Activated CD4-positive, alpha-beta memory T cell treated with anti-CD3 and anti-CD28 coated beads, Interleukin-2, amount 10 ng/mL, durations not matched to agents 7 days and 5 days (primary cell): ENCODE results near the gene ANKFN1. TPM values are rescaled to one million over a fixed set of nuclear protein-coding genes. Genes with fewer than 3 reads are reported as not detected.

Experiments
- CTCF ChIA-PET: fragments of 350-600 bp; sonication (Branson Sonifier 250); formaldehyde crosslinking; loops from one replicate; lab custom pipeline; 2021; ENCODE audit warnings: antibody characterized with exemption, inconsistent platforms; lab: Charles Lee
- POLR2A ChIA-PET: fragments of 350-600 bp; sonication (Branson Sonifier 250); formaldehyde crosslinking; loops from one replicate; lab custom pipeline; 2021; ENCODE audit warnings: antibody characterized with exemption; lab: Charles Lee
- DNase-seq: peaks from one replicate; pipeline ENCODE4 v3.0.0-alpha.2; 2020
- H3K27ac Mint-ChIP-seq: one replicate; pipeline ENCODE4 v1.8.0; 2021; ENCODE audit warnings: mild to moderate bottlenecking, mixed read lengths
- H3K27me3 Mint-ChIP-seq: one replicate; pipeline ENCODE4 v1.8.0; 2021; ENCODE audit warnings: mixed read lengths
- H3K36me3 Mint-ChIP-seq: one replicate; pipeline ENCODE4 v1.8.0; 2021; ENCODE audit warnings: low read depth, mixed read lengths
- H3K4me1 Mint-ChIP-seq: one replicate; pipeline ENCODE4 v1.8.0; 2021; ENCODE audit warnings: mixed read lengths
- H3K4me3 Mint-ChIP-seq: one replicate; pipeline ENCODE4 v1.8.0; 2021; ENCODE audit warnings: mild to moderate bottlenecking, mixed read lengths
- H3K9me3 Mint-ChIP-seq: one replicate; pipeline ENCODE4 v1.8.0; 2021; ENCODE audit warnings: mixed read lengths
- total RNA-seq, 2 experiments: library from RNA; stranded (reverse); gene quantifications; one replicate each; pipeline ENCODE4 v1.2.3, GENCODE V29; 2021

ANKFN1 gene
- total RNA-seq, 2 experiments from 2014 or later = not detected

DNA sequence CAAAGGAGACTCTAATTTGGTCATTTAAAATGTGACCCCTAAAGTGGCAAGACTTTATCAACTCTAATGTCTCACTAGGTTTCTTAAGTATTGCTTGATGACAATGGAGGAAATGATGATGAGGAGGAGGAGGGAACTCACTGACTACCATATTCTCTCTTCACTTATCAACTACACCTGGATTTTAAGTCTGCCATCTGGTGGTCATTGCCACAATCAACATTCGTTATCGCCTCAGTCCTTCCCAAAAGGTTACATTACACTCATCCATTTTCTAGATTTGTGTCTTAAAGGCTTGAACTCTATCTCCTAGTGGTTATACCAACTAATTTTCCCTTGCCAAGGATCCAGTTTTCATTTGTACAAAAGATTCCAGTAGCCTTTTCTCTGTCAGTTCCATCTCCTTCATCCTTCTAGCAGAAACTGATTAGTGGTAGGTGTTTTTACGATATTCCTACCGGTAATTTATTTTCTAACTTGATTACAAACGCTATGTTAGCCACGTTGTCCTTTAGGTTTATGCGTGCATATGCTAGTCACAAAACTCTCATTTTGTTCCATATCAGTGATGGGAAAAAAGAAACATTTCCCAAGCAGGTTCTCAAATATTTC is 325.7 kb downstream of the ANKFN1 start:
- H3K9me3 Mint-ChIP-seq = no peaks in the 10 kb centered on the region
- no peak overlapping the region for H3K27ac Mint-ChIP-seq
- peaks cover 16% of the 10 kb centered on the region for H3K27me3 Mint-ChIP-seq
- no peak for DNase-seq
- ChIA-PET POLR2A (no interaction called here), CTCF (no interaction called here)
- H3K36me3 Mint-ChIP-seq = no peaks in the 10 kb centered on the region
- peaks cover 1% of the 10 kb centered on the region for H3K4me1 Mint-ChIP-seq
- H3K4me3 Mint-ChIP-seq = no peak overlapping the region

- Mint-ChIP-seq H3K9me3 (no peaks in the 10 kb centered on the region), H3K27me3 (peaks cover 17% of the 10 kb centered on the region), H3K36me3 (no peaks in the 10 kb centered on the region), H3K4me3 (no peak overlapping the region), H3K27ac (no peak overlapping the region), H3K4me1 (peaks cover 1% of the 10 kb centered on the region)
- ChIA-PET CTCF (no interaction called here), POLR2A (no interaction called here)
- no peak for DNase-seq
Observed at GRCh38 chr17:56480501-56480900, 327.2 kb downstream of the ANKFN1 start.

DNA sequence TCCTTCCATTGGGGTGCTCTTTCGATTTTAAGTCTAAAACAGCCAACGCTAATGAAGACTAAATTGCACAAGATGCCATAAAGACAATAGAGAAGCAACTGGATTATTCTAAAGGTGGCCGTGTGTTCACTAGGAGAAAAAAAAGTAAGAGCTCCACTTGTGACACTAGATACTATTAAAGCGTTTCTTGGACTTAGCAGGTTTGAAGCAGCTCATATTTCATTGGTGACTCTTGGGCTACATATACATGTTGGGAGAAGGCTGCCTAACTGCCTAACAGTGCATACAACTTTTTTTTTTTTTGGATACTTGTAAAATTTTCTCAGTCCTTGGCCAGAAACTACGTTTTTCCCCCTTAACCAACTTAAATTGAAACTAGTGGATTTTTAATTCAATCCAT is 328.4 kb downstream of the ANKFN1 start:
- no peaks in the 10 kb centered on the region for H3K9me3 Mint-ChIP-seq
- H3K4me1 Mint-ChIP-seq = no peaks in the 10 kb centered on the region
- H3K36me3 Mint-ChIP-seq = no peaks in the 10 kb centered on the region
- H3K4me3 Mint-ChIP-seq = no peak overlapping the region
- peaks cover 15% of the 10 kb centered on the region for H3K27me3 Mint-ChIP-seq
- ChIA-PET POLR2A (no interaction called here), CTCF (no interaction called here)
- no peak overlapping the region for H3K27ac Mint-ChIP-seq
- no peak for DNase-seq

DNA sequence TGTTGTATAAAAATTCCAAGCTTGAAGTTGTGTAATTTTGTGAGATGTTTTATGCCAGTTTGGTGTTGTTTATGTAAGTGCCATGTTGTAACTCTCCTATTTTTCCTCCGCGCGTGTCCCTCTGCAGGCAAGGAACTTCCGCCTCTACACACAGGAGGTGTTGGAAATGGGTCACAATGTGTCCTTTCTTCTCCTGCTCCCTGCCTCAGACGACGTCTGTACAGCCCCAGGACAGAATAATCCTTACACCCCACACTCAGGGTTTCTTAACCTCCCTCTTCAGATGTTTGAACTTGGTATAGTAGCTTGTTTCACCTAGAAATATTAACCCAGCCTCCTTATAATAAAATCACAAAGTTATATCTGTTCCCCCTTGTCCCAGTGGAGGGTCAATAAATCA is 329.0 kb downstream of the ANKFN1 start:
- ChIA-PET POLR2A (no interaction called here), CTCF (no interaction called here)
- Mint-ChIP-seq H3K4me3 (no peak overlapping the region), H3K4me1 (no peaks in the 10 kb centered on the region), H3K9me3 (no peaks in the 10 kb centered on the region), H3K27ac (no peak overlapping the region), H3K36me3 (no peaks in the 10 kb centered on the region), H3K27me3 (peaks cover 13% of the 10 kb centered on the region)
- no peak for DNase-seq

DNA sequence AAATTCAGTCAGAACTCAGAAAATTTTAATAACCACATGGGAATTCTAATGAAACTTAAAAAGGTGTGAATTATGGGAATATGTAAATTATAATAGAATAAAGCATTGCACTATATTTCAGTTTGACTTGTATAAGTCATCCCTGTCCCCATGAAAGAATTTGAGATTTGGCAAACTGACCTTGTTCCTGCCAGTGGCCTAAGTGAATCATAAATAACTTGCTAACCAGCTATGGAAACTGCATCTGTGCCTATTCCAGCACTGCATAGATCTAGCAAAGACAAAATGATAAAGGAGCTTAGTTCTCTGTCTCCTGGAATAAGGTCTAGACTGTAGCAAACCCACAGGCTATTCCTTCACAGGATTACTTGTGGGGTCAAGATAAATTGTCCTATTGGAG is 333.5 kb downstream of the ANKFN1 start:
- H3K27me3 Mint-ChIP-seq = peaks cover 21% of the 10 kb centered on the region
- H3K36me3 Mint-ChIP-seq = no peaks in the 10 kb centered on the region
- no peaks in the 10 kb centered on the region for H3K9me3 Mint-ChIP-seq
- CTCF ChIA-PET = interaction anchor here (1.3 kb wide), 1 partner anchor 13 kb away, joined by 4 read pairs; no protein-coding TSS in a partner anchor
- POLR2A ChIA-PET = no interaction called here
- no peak for DNase-seq
- no peaks in the 10 kb centered on the region for H3K4me1 Mint-ChIP-seq
- H3K4me3 Mint-ChIP-seq = no peak overlapping the region
- H3K27ac Mint-ChIP-seq = no peak overlapping the region

DNA sequence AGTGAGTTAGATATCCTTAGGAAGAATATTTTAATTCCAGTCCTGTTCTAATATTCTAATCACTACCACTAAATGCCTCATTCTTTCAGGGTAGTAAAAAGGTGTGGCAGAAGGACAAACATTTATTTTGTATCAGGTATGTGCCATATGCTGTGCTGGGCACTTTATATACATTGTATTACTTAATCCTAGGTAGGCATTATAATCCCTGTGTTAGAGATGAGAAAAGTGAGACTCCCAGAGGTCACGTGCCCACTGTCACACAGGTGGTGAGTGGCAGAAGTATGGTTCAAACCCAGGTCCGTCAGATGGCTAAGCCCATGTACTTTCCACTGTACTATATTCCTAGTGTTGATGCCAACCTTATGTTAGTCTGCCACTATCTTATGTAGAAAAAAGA is 335.5 kb downstream of the ANKFN1 start:
- ChIA-PET POLR2A (no interaction called here), CTCF (interaction anchor here (0.7 to 0.9 kb wide), 2 partner anchors 14 to 291 kb away, joined by 3 to 4 read pairs; no protein-coding TSS in a partner anchor)
- no peak for DNase-seq
- Mint-ChIP-seq H3K27ac (no peak overlapping the region), H3K27me3 (peaks cover 28% of the 10 kb centered on the region), H3K4me1 (no peaks in the 10 kb centered on the region), H3K9me3 (no peaks in the 10 kb centered on the region), H3K36me3 (no peaks in the 10 kb centered on the region), H3K4me3 (no peak overlapping the region)

GRCh38 chr17:56489980-56490379 is 336.7 kb downstream of the ANKFN1 start:
- no peak for DNase-seq
- Mint-ChIP-seq H3K27ac (no peak overlapping the region), H3K27me3 (peaks cover 24% of the 10 kb centered on the region), H3K36me3 (no peaks in the 10 kb centered on the region), H3K9me3 (no peaks in the 10 kb centered on the region), H3K4me1 (no peaks in the 10 kb centered on the region), H3K4me3 (no peak overlapping the region)
- CTCF ChIA-PET = interaction anchor here (1.2 to 1.9 kb wide), 2 partner anchors 9 to 12 kb away, joined by 3 to 8 read pairs; no protein-coding TSS in a partner anchor
- POLR2A ChIA-PET = no interaction called here

GRCh38 chr17:56495556-56495955 is 342.3 kb downstream of the ANKFN1 start:
- H3K9me3 Mint-ChIP-seq = no peaks in the 10 kb centered on the region
- ChIA-PET CTCF (interaction anchor here (0.8 kb wide), 1 partner anchor 220 kb away, joined by 3 read pairs; no protein-coding TSS in a partner anchor), POLR2A (no interaction called here)

DNA sequence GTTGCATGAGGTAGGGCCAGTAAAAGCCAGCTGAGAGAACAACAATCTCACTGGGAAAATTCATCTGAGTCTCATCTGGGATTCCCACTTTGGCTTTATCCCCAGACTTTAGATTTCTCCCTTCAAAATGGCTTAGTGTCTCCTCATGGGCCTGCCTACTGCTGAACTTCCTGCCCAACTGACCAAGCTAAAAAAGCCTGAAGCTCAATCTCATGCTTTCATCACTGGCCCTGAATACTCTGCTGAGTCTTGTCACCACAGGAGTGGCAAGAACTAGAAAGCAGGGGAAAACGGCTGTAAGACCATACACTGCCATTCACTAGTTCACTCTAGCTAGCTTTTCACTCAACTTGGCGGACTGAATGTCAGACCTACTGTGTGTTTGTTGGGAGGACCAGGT is 343.9 kb downstream of the ANKFN1 start:
- POLR2A ChIA-PET = no interaction called here
- H3K4me1 Mint-ChIP-seq = no peaks in the 10 kb centered on the region
- no peaks in the 10 kb centered on the region for H3K36me3 Mint-ChIP-seq
- no peak for DNase-seq
- CTCF ChIA-PET = interaction anchor here (1.2 kb wide), 1 partner anchor 9 kb away, joined by 3 read pairs; no protein-coding TSS in a partner anchor
- H3K27ac Mint-ChIP-seq = no peak overlapping the region
- no peaks in the 10 kb centered on the region for H3K9me3 Mint-ChIP-seq
- H3K4me3 Mint-ChIP-seq = no peak overlapping the region
- peaks cover 28% of the 10 kb centered on the region for H3K27me3 Mint-ChIP-seq

More at GRCh38 chr17:56495556-56495955, 342.3 kb downstream of the ANKFN1 start:
- Mint-ChIP-seq H3K27ac (no peak overlapping the region), H3K4me3 (no peak overlapping the region), H3K27me3 (peaks cover 20% of the 10 kb centered on the region), H3K4me1 (no peaks in the 10 kb centered on the region), H3K36me3 (no peaks in the 10 kb centered on the region)
- DNase-seq = no peak

DNA sequence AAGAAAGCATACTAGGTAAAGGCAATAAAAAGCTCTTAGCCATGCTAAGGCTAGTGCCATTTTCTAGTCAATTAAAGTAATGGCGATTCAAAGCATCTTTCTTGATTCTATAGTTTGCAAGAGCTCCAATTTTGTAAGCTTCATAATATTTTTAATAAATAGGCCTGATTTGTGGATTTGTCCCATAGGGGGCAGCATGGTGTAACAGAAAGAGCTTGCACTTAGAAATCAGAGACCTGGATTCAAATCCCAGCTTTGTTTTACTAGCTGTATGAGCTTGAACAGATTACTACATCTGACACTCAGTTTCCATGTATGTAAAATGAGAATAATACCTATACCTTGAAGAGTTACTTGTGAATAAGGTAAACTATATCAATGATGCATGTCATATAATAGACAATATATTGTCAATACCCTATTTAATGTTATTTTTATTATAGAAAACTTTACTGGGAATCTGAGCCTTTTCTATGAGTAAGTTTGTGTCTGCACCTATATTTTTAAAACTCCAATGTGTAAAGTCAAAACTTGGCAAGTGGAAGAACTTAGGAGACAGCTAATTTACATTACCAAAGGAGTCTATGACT is 346.6 kb downstream of the ANKFN1 start:
- POLR2A ChIA-PET = no interaction called here
- Mint-ChIP-seq H3K4me3 (no peak overlapping the region), H3K4me1 (no peaks in the 10 kb centered on the region), H3K36me3 (no peaks in the 10 kb centered on the region), H3K27ac (no peak overlapping the region), H3K27me3 (peaks cover 17% of the 10 kb centered on the region), H3K9me3 (no peaks in the 10 kb centered on the region)
- CTCF ChIA-PET = interaction anchor here (0.7 to 2.1 kb wide), 15 partner anchors 9 to 408 kb away, joined by 3 to 21 read pairs (median 4); no protein-coding TSS in a partner anchor
- DNase-seq = peak; percentile 19

DNA sequence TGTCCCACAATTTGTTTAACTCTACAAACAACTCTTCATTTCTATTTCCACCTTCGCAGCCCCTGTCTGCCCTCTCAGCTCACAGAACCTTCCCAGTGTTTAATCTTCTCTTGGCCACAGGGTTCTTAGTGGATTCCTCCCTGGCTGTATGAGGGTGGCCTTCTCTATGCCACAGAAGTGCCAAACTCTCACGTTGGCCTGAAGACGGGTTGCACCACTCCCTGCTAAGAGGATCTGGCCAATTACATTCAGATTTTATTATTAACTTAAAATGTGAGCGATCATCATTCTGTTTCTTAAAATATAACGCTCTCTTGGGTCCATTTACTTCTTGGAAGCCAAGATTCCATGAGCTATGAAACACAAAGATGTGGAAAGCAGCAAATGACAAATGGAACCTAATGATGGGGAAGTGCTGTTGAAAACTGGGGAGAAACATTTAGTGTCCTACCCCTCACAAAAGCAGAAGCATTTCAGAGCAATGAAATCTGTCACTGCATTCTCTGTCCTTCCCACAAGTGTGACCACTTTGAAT is 348.9 kb downstream of the ANKFN1 start:
- no peak for DNase-seq
- no peak overlapping the region for H3K4me3 Mint-ChIP-seq
- H3K27me3 Mint-ChIP-seq = peaks cover 16% of the 10 kb centered on the region
- no peaks in the 10 kb centered on the region for H3K9me3 Mint-ChIP-seq
- H3K36me3 Mint-ChIP-seq = no peaks in the 10 kb centered on the region
- CTCF ChIA-PET = interaction anchor here (0.6 to 2.2 kb wide), 4 partner anchors 12 to 278 kb away, joined by 3 to 4 read pairs (median 4); no protein-coding TSS in a partner anchor
- H3K27ac Mint-ChIP-seq = no peak overlapping the region
- H3K4me1 Mint-ChIP-seq = no peaks in the 10 kb centered on the region
- POLR2A ChIA-PET = no interaction called here

- H3K9me3 Mint-ChIP-seq = no peaks in the 10 kb centered on the region
- H3K4me1 Mint-ChIP-seq = no peaks in the 10 kb centered on the region
- H3K4me3 Mint-ChIP-seq = no peak overlapping the region
- DNase-seq = no peak
- H3K27me3 Mint-ChIP-seq = peaks cover 23% of the 10 kb centered on the region
- ChIA-PET CTCF (no interaction called here), POLR2A (no interaction called here)
- no peak overlapping the region for H3K27ac Mint-ChIP-seq
- H3K36me3 Mint-ChIP-seq = no peaks in the 10 kb centered on the region
Observed at GRCh38 chr17:56505154-56505756, 352.0 kb downstream of the ANKFN1 start.

- ChIA-PET POLR2A (no interaction called here), CTCF (no interaction called here)
- DNase-seq = no peak
Observed at GRCh38 chr17:56506349-56506748, 353.1 kb downstream of the ANKFN1 start.

More at GRCh38 chr17:56506349-56506748, 353.1 kb downstream of the ANKFN1 start:
- Mint-ChIP-seq H3K27me3 (peaks cover 16% of the 10 kb centered on the region), H3K36me3 (no peaks in the 10 kb centered on the region), H3K4me3 (no peak overlapping the region), H3K27ac (no peak overlapping the region), H3K9me3 (no peaks in the 10 kb centered on the region), H3K4me1 (no peaks in the 10 kb centered on the region)
